ENCODE measurements around the gene ISCU. TPM values are rescaled to one million over a fixed set of nuclear protein-coding genes. Genes with fewer than 3 reads are reported as not detected.

Gene ISCU
- total RNA-seq, 1 donor from 2014 or later = 134 TPM

- DNase-seq (ENCODE audit: low read depth) = no peak
- H3K4me3 ChIP-seq (ENCODE audit: low read depth, low read length) = no peak overlapping the region
- peaks cover 5% of the 10 kb centered on the region for H3K36me3 ChIP-seq (ENCODE audit: control insufficient read depth, insufficient read depth, low read length)
- no peak for TF ChIP-seq CTCF (IDR thresholded peaks at IDR 0.05; ENCODE audit: insufficient read depth, low read length, poor library complexity, severe bottlenecking)
- no peaks in the 10 kb centered on the region for H3K27me3 ChIP-seq (ENCODE audit: control insufficient read depth, insufficient read depth, low read length)
Observed at GRCh38 chr12:108517288-108518100, 44.9 kb upstream of the ISCU start.

GRCh38 chr12:108518101-108518715 lies 44.2 kb upstream of the ISCU start:
- peaks cover 5% of the 10 kb centered on the region for H3K36me3 ChIP-seq (ENCODE audit: control insufficient read depth, insufficient read depth, low read length)
- TF ChIP-seq CTCF (IDR thresholded peaks at IDR 0.05; ENCODE audit: insufficient read depth, low read length, poor library complexity, severe bottlenecking) = no peak

GRCh38 chr12:108518716-108519496 lies 43.5 kb upstream of the ISCU start:
- DNase-seq (ENCODE audit: low read depth) = no peak
- no peaks in the 10 kb centered on the region for H3K27me3 ChIP-seq (ENCODE audit: control insufficient read depth, insufficient read depth, low read length)
- TF ChIP-seq CTCF (IDR thresholded peaks at IDR 0.05; ENCODE audit: insufficient read depth, low read length, poor library complexity, severe bottlenecking) = no peak
- H3K4me3 ChIP-seq (ENCODE audit: low read depth, low read length) = no peak overlapping the region
- peaks cover 6% of the 10 kb centered on the region for H3K36me3 ChIP-seq (ENCODE audit: control insufficient read depth, insufficient read depth, low read length)

More at GRCh38 chr12:108518101-108518715, 44.2 kb upstream of the ISCU start:
- Histone ChIP-seq H3K27me3 (ENCODE audit: control insufficient read depth, insufficient read depth, low read length) (no peaks in the 10 kb centered on the region), H3K4me3 (ENCODE audit: low read depth, low read length) (no peak overlapping the region)
- DNase-seq (ENCODE audit: low read depth) = no peak

GRCh38 chr12:108519558-108519957 lies 42.8 kb upstream of the ISCU start:
- Histone ChIP-seq H3K4me3 (ENCODE audit: low read depth, low read length) (no peak overlapping the region), H3K27me3 (ENCODE audit: control insufficient read depth, insufficient read depth, low read length) (no peaks in the 10 kb centered on the region), H3K36me3 (ENCODE audit: control insufficient read depth, insufficient read depth, low read length) (peaks cover 8% of the 10 kb centered on the region)
- no peak for DNase-seq (ENCODE audit: low read depth)
- peak; percentile 6 for TF ChIP-seq CTCF (IDR thresholded peaks at IDR 0.05; ENCODE audit: insufficient read depth, low read length, poor library complexity, severe bottlenecking)

- Histone ChIP-seq H3K27me3 (ENCODE audit: control insufficient read depth, insufficient read depth, low read length) (no peaks in the 10 kb centered on the region), H3K4me3 (ENCODE audit: low read depth, low read length) (no peak overlapping the region), H3K36me3 (ENCODE audit: control insufficient read depth, insufficient read depth, low read length) (peaks cover 12% of the 10 kb centered on the region)
- DNase-seq (ENCODE audit: low read depth) = no peak
- no peak for TF ChIP-seq CTCF (IDR thresholded peaks at IDR 0.05; ENCODE audit: insufficient read depth, low read length, poor library complexity, severe bottlenecking)
Observed at GRCh38 chr12:108523365-108523764, 39.0 kb upstream of the ISCU start.
